Esophagus muscularis mucosa (tissue), 4 donors: ENCODE data around the gene MRTFA. TPM values are rescaled to one million over a fixed set of nuclear protein-coding genes. Genes with fewer than 3 reads are reported as not detected.

ENCODE experiments used
- DNase-seq: peaks from one replicate; pipeline ENCODE4 v3.0.0-alpha.2; 2017; ENCODE audit errors: extremely low spot score
- H3K27ac ChIP-seq, 4 donors: fragments of 200-600 bp; sonication (generic); replicated peaks in 1 of 4; 1 replicate in 3 of 4; 2 replicates in 1 of 4; pipeline ENCODE4 v1.5.1; 2016 to 2019; ENCODE audit warnings: mild to moderate bottlenecking in 1 of 4
- H3K27me3 ChIP-seq, 4 donors: fragments of 200-600 bp; sonication (generic); one replicate each; pipeline versions ENCODE4 v1.5.1 to v1.6.0; 2016 to 2019
- H3K36me3 ChIP-seq, 4 donors: fragments of 200-600 bp; sonication (generic); one replicate each; pipeline ENCODE4 v1.5.1; 2016 to 2019
- H3K4me1 ChIP-seq, 4 donors: fragments of 200-600 bp; sonication (generic); one replicate each; pipeline ENCODE4 v1.5.1; 2016 to 2019
- H3K4me3 ChIP-seq, 4 donors: fragments of 200-600 bp; sonication (generic); 1 replicate in 2 of 4; 2 replicates in 2 of 4; pipeline ENCODE4 v1.5.1; 2016 to 2019; ENCODE audit warnings: mild to moderate bottlenecking in 4 of 4, moderate library complexity in 1 of 4
- H3K9me3 ChIP-seq, 4 donors: fragments of 200-600 bp; sonication (generic); 1 replicate in 3 of 4; 2 replicates in 1 of 4; pipeline ENCODE4 v1.5.1; 2016 to 2019
- CTCF ChIP-seq, 3 experiments: fragments of 200-600 bp in 2 of 3; fragments of 450-650 bp in 1 of 3; sonication (generic) in 2 of 3; IDR thresholded peaks; one replicate each; pipeline ENCODE4 v1.5.1; 2017 to 2019; ENCODE audit warnings: antibody characterized with exemption in 3 of 3, mild to moderate bottlenecking in 2 of 3, moderate library complexity in 1 of 3
- EP300 ChIP-seq: sonication (generic); formaldehyde crosslinking; IDR thresholded peaks from one replicate; pipeline ENCODE4 v1.6.1; 2017; ENCODE audit warnings: antibody characterized with exemption
- POLR2A ChIP-seq: fragments of 450-650 bp; IDR thresholded peaks from one replicate; pipeline ENCODE4 v1.6.1; 2017; ENCODE audit warnings: antibody characterized with exemption, moderate library complexity, mild to moderate bottlenecking, low read depth
- POLR2AphosphoS5 ChIP-seq, 2 donors: sonication (generic); formaldehyde crosslinking; IDR thresholded peaks; one replicate each; pipeline ENCODE4 v1.6.1; 2017; ENCODE audit warnings: antibody characterized with exemption in 2 of 2
- WGBS: methylation state at CpG from one replicate; pipeline ENCODE4 v1.1.5; 2018; 5-methylcytosine and 5-hydroxymethylcytosine counted together
- intact Hi-C: fragments of 100-400 bp; cut with DNase I; formaldehyde crosslinking; loops from one replicate; pipeline ENCODE4 v1.15.1; 2023
- total RNA-seq, 4 donors: library from RNA; depleted of rRNA; stranded (reverse); fragments of >200 nt; gene quantifications; one replicate each; pipeline versions ENCODE4 v1.1.0 to v1.2.1, GENCODE V29; 2016

The MRTFA gene
- total RNA-seq, 4 donors from 2014 or later: 55.6 to 88.7 (median 73.6) TPM

DNA sequence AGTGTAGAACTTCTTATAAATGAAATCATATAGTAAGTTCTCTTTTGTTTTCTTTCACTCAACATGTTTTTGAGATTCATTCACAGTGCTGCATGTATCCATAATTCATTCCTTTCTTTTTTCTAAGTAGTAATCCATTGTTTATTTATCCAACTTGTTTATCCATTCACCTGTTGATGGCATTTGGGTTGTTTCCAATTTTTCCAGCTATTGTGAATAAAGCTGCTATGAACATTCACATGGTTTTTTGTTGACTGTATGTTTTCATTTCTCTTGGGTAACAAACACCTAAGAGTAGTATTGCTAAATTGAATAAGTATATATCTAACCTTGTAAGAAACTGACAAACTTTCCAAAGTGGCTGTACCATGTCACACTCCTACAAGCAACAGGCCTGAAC lies 23.5 kb downstream of the MRTFA start:
- Histone ChIP-seq H3K4me3 (no peak overlapping the region), H3K27ac (no peak overlapping the region), H3K36me3 (no peaks in the 10 kb centered on the region), H3K9me3 (no peaks in the 10 kb centered on the region), H3K27me3 (no peaks in the 10 kb centered on the region), H3K4me1 (peaks cover 33 to 61% (median 34%) of the 10 kb centered on the region in 4 donors)
- no peak for DNase-seq
- TF ChIP-seq POLR2AphosphoS5 (IDR thresholded peaks at IDR 0.05): no peak
- no peak for TF ChIP-seq POLR2A
- TF ChIP-seq CTCF (IDR thresholded peaks at IDR 0.05): no peak
- no peak for TF ChIP-seq EP300
- intact Hi-C loops: no loop called here

- Histone ChIP-seq H3K4me3 (no peak overlapping the region), H3K9me3 (no peaks in the 10 kb centered on the region), H3K27ac (no peak overlapping the region), H3K27me3 (no peaks in the 10 kb centered on the region), H3K36me3 (no peaks in the 10 kb centered on the region), H3K4me1 (peaks cover 34 to 66% (median 40%) of the 10 kb centered on the region in 4 donors)
- DNase-seq: no peak
- 68% methylated on average over 4 of the region's 4 CpGs for WGBS
- intact Hi-C loops: no loop called here
- TF ChIP-seq CTCF (IDR thresholded peaks at IDR 0.05): no peak
- TF ChIP-seq EP300: no peak
- TF ChIP-seq POLR2AphosphoS5 (IDR thresholded peaks at IDR 0.05): no peak
- TF ChIP-seq POLR2A: no peak
Measured at GRCh38 chr22:40612291-40612751, 24.2 kb downstream of the MRTFA start.

GRCh38 chr22:40611606-40612005 lies 24.9 kb downstream of the MRTFA start:
- intact Hi-C loops: no loop called here
- H3K27me3 ChIP-seq: no peaks in the 10 kb centered on the region
- TF ChIP-seq EP300: no peak
- TF ChIP-seq CTCF (IDR thresholded peaks at IDR 0.05): no peak
- TF ChIP-seq POLR2A: no peak
- TF ChIP-seq POLR2AphosphoS5 (IDR thresholded peaks at IDR 0.05): no peak
- H3K9me3 ChIP-seq: no peaks in the 10 kb centered on the region
- H3K4me1 ChIP-seq: peaks cover 40 to 70% (median 47%) of the 10 kb centered on the region in 4 donors
- no peak overlapping the region for H3K4me3 ChIP-seq
- DNase-seq: no peak
- no peak overlapping the region for H3K27ac ChIP-seq
- no peaks in the 10 kb centered on the region for H3K36me3 ChIP-seq

DNA sequence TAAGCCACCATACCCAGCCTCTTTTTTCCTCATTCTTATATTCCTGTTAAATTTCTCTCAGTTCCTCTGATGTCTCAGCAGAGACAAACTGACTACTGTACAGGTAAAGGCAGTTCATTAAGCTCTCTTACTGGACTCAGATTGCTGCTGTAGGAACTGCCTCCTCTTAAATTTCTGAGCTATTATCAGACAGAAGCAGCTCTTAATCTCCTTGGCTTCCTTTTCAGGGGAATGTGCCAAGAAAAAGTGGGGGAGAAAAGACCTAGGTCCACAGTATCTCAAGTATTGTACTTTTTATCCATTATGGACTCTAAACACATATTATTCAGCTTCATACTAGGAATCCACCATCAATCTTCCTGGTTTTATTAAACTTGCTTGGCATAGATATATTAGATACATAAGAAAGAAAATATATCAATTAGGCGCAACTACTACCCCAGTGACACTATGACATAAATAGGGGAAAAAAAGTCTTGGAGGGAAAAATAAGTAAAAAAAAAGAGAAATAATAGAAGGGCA lies 26.1 kb downstream of the MRTFA start:
- Histone ChIP-seq H3K9me3 (no peaks in the 10 kb centered on the region), H3K36me3 (no peaks in the 10 kb centered on the region), H3K4me3 (no peak overlapping the region), H3K27me3 (no peaks in the 10 kb centered on the region), H3K27ac (no peak overlapping the region), H3K4me1 (peaks cover 46 to 77% (median 59%) of the 10 kb centered on the region in 4 donors)
- no peak for DNase-seq
- 97% methylated on average over 1 of the region's 1 CpG for WGBS
- intact Hi-C loops: no loop called here
- TF ChIP-seq POLR2AphosphoS5 (IDR thresholded peaks at IDR 0.05) (no peak), EP300 (no peak), CTCF (IDR thresholded peaks at IDR 0.05) (no peak), POLR2A (no peak)

GRCh38 chr22:40609216-40609615 lies 27.3 kb downstream of the MRTFA start:
- intact Hi-C loops: no loop called here
- H3K27me3 ChIP-seq: no peaks in the 10 kb centered on the region
- H3K27ac ChIP-seq: no peak overlapping the region
- peaks cover 46 to 83% (median 64%) of the 10 kb centered on the region in 4 donors for H3K4me1 ChIP-seq
- no peak for TF ChIP-seq CTCF (IDR thresholded peaks at IDR 0.05)
- no peak for TF ChIP-seq EP300
- TF ChIP-seq POLR2A: no peak
- TF ChIP-seq POLR2AphosphoS5 (IDR thresholded peaks at IDR 0.05): no peak
- no peaks in the 10 kb centered on the region for H3K36me3 ChIP-seq
- H3K4me3 ChIP-seq: no peak overlapping the region
- DNase-seq: no peak
- no peaks in the 10 kb centered on the region for H3K9me3 ChIP-seq
- 67% methylated on average over 3 of the region's 3 CpGs for WGBS
